Esophagus squamous epithelium (tissue), 4 donors: Measurements from ENCODE around the gene ITGA7.

Source experiments
- POLR2A ChIP-seq, 4 donors: fragments of 450-650 bp; IDR thresholded peaks; one replicate each; pipeline ENCODE4 v1.6.1; 2017; ENCODE audit warnings: antibody characterized with exemption in 4 of 4, mild to moderate bottlenecking in 4 of 4, moderate library complexity in 3 of 4
- TF ChIP-seq, protein P1 (sequence below), 6 experiments: fragments of 450-650 bp in 4 of 6; fragments of 200-600 bp in 2 of 6; sonication (generic) in 2 of 6; IDR thresholded peaks; one replicate each; pipeline ENCODE4 v1.5.1; 2016 to 2019; ENCODE audit warnings: antibody characterized with exemption in 6 of 6, mild to moderate bottlenecking in 4 of 6, moderate library complexity in 4 of 6

DNA sequence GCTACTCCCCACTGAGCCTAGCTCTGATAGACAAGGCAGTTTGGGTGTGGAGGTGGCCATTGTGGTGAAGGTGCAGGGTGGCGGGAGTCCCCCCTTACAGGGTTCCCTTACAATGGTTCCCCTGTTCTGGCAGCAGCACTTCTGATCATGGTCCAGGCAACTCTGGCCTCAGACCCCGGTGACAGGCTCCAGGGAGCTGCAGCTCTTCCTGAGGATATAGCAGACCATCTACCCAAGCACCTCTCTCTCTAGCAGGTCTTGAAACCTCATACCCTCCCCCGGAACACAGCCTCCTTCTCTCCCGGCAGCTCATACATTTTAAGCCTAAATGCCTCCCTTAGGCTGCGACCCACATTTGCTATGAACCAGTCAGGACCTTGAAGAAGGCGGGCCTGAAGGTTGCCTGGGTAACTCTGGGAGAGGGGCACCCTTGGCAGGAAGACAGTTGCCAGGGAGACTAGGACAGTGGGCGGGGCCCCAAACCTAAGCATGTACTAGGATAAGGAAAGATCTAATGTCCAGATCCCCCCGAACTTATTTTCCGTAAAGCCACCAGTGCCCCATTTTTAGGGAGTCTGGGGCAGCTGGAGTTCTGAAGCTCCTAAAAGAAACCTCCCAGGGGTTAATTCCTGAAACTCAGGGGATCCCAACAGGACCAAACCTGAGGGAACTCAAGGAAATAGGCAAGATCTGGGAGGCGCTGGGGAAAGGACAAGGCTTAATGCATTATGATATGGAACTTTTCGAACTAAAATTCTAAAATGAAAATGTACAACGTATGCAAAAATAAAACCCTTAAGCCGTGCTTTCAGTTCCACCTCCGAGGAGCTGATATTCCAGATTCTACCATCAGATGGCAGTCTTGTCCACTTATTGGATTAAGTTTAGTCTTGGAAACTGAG is 30.7 kb upstream of the ITGA7 start:
- no peak for TF ChIP-seq POLR2A (IDR thresholded peaks at IDR 0.05)
- TF ChIP-seq, protein P1, sequence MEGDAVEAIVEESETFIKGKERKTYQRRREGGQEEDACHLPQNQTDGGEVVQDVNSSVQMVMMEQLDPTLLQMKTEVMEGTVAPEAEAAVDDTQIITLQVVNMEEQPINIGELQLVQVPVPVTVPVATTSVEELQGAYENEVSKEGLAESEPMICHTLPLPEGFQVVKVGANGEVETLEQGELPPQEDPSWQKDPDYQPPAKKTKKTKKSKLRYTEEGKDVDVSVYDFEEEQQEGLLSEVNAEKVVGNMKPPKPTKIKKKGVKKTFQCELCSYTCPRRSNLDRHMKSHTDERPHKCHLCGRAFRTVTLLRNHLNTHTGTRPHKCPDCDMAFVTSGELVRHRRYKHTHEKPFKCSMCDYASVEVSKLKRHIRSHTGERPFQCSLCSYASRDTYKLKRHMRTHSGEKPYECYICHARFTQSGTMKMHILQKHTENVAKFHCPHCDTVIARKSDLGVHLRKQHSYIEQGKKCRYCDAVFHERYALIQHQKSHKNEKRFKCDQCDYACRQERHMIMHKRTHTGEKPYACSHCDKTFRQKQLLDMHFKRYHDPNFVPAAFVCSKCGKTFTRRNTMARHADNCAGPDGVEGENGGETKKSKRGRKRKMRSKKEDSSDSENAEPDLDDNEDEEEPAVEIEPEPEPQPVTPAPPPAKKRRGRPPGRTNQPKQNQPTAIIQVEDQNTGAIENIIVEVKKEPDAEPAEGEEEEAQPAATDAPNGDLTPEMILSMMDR (IDR thresholded peaks at IDR 0.05) = peak; percentile 74 to 93 (median 88)
